SU-DHL-6 (cell line): ENCODE data around the gene RDH8.

Experiments used
- CTCF ChIP-seq: fragments of 200-600 bp; sonication (generic); IDR thresholded peaks from one replicate; pipeline ENCODE4 v1.5.1; 2017; ENCODE audit warnings: antibody characterized with exemption, mild to moderate bottlenecking, low read length, moderate library complexity; ENCODE audit not compliant: insufficient read depth, poor library complexity, severe bottlenecking
- EZH2phosphoT487 ChIP-seq: fragments of 200-600 bp; sonication (generic), shearing (Covaris generic); conservative IDR thresholded peaks from 2 replicates; pipeline ENCODE4 v1.6.1; 2018; ENCODE audit warnings: mild to moderate bottlenecking, antibody characterized with exemption, low read length, moderate library complexity, mixed read lengths

GRCh38 chr19:10036601-10037071 is 23.4 kb downstream of the RDH8 start:
- TF ChIP-seq CTCF (no peak), EZH2phosphoT487 (no peak)
